Activated gamma-delta T cell treated with Interleukin-2 at 50 U/mL for 16 hours (primary cell): ENCODE results near the gene GYPA.
"Not testable (repeated sequence)": the region's sequence is repeated elsewhere in the genome, so short reads cannot be mapped to it uniquely, and the experiment has no call there.

ENCODE experiments used
- DNase-seq: peaks from one replicate; pipeline ENCODE4 v3.0.0-alpha.2; 2020

Gene GYPA

GRCh38 chr4:144140594-144141295, at the start of gene GYPA:
GYPA (minus strand) TSS chr4:144140718; CDS start chr4:144140635, 83 bp downstream.
- not testable (repeated sequence) for DNase-seq

GRCh38 chr4:144190009-144190408, 49.5 kb upstream of the GYPA start:
- DNase-seq = no peak

GRCh38 chr4:144189121-144189520, 48.6 kb upstream of the GYPA start:
- DNase-seq = no peak

- no peak for DNase-seq
These were observed 44.6 kb upstream of the GYPA start for GRCh38 chr4:144185086-144185485.

- DNase-seq = no peak
These were observed 42.6 kb upstream of the GYPA start for GRCh38 chr4:144183165-144183564.

GRCh38 chr4:144181391-144181790, 40.9 kb upstream of the GYPA start:
- no peak for DNase-seq

- DNase-seq = no peak
These were observed 38.7 kb upstream of the GYPA start for GRCh38 chr4:144179152-144179739.

GRCh38 chr4:144178414-144178813, 37.9 kb upstream of the GYPA start:
- no peak for DNase-seq

- DNase-seq = no peak
These were observed 36.0 kb upstream of the GYPA start for GRCh38 chr4:144176476-144176875.

GRCh38 chr4:144174401-144175067, 34.0 kb upstream of the GYPA start:
- DNase-seq = no peak

- no peak for DNase-seq
These were observed 31.2 kb upstream of the GYPA start for GRCh38 chr4:144171697-144172096.

GRCh38 chr4:144169211-144169610, 28.7 kb upstream of the GYPA start:
- no peak for DNase-seq

GRCh38 chr4:144154044-144154443, 13.5 kb upstream of the GYPA start:
- no peak for DNase-seq

- DNase-seq = not testable (repeated sequence)
These were observed 2.3 kb upstream of the GYPA start for GRCh38 chr4:144142690-144143326.

- DNase-seq = no peak
These were observed 975 bp upstream of the GYPA start for GRCh38 chr4:144141493-144141892.

GRCh38 chr4:144139991-144140390, 527 bp downstream of the GYPA start:
- not testable (repeated sequence) for DNase-seq

- not testable (repeated sequence) for DNase-seq
These were observed 971 bp downstream of the GYPA start for GRCh38 chr4:144139547-144139946.

GRCh38 chr4:144138239-144138638, 2.3 kb downstream of the GYPA start:
- not testable (repeated sequence) for DNase-seq

GRCh38 chr4:144137137-144137931, 3.2 kb downstream of the GYPA start:
- DNase-seq = not testable (repeated sequence)

- DNase-seq = not testable (repeated sequence)
These were observed 4.3 kb downstream of the GYPA start for GRCh38 chr4:144136189-144136588.

GRCh38 chr4:144130167-144130566, 10.4 kb downstream of the GYPA start:
- not testable (repeated sequence) for DNase-seq

GRCh38 chr4:144129336-144129875, 11.1 kb downstream of the GYPA start:
- not testable (repeated sequence) for DNase-seq
